ENCODE measurements around the gene HTRA2.

HTRA2 gene

DNA sequence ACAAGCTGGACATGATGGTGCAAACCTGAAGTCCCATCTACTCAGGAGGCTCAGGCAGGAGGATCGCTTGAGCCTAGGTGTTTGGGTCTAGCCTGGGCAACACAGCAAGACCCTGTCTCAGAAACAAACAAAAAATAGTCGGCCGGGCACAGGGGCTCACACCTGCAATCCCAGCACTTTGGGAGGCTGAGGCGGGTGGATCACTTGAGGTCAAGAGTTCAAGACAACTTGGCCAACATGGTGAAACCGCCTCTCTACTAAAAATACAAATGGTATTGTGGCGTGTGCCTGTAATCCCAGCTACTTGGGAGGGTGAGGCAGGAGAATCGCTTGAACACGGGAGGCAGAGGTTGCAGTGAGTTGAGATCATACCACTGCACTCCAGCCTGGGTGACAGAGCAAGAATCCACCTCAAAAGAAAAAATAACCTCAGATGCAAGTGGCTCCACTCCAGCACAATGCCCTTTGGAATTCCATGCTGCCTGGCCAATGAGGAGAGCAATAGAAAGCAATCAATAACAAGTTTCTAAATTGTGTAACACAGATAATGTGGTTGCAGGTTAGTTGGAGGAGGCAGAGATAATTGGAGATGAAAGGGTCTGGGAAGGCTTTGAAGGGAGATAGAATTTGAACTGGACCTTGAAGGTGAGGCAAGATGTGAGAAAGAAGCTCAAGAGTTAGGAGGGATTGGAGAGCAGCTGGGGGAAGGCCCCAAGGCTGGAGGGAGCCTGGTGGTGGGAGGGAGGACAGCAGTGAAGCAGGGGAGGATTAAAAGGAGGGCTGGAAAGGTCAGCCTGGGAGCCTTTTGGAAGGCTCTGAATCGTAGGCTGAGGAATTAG is 40.9 kb upstream of the HTRA2 start:
- no peak overlapping the region for H3K4me3 ChIP-seq (ENCODE audit: low read depth, low read length, poor library complexity, severe bottlenecking)
- no peaks in the 10 kb centered on the region for H4K20me1 ChIP-seq (ENCODE audit: insufficient read depth, low read length)
- no peaks in the 10 kb centered on the region for H3F3A ChIP-seq (ENCODE audit: insufficient read depth, low read length)
- no peak overlapping the region for H2AFZ ChIP-seq (ENCODE audit: low read length)
- peaks cover 4% of the 10 kb centered on the region for H3K4me1 ChIP-seq (ENCODE audit: insufficient read depth, low read length, severe bottlenecking)
- no peaks in the 10 kb centered on the region for H3K9me2 ChIP-seq (ENCODE audit: low read depth, low read length)
- H3K36me3 ChIP-seq (ENCODE audit: insufficient read depth, low read length): peaks cover 45% of the 10 kb centered on the region
- no peak overlapping the region for H3K4me2 ChIP-seq (ENCODE audit: low read length)
- no peaks in the 10 kb centered on the region for H3K9me3 ChIP-seq (ENCODE audit: low read length)
- no peaks in the 10 kb centered on the region for H3K79me2 ChIP-seq (ENCODE audit: insufficient read depth, low read length)
- H3K27ac ChIP-seq (ENCODE audit: low read depth, low read length, poor library complexity, severe bottlenecking): no peak overlapping the region
- no peak overlapping the region for H3K9ac ChIP-seq (ENCODE audit: low read length)
- TF ChIP-seq, protein P1, sequence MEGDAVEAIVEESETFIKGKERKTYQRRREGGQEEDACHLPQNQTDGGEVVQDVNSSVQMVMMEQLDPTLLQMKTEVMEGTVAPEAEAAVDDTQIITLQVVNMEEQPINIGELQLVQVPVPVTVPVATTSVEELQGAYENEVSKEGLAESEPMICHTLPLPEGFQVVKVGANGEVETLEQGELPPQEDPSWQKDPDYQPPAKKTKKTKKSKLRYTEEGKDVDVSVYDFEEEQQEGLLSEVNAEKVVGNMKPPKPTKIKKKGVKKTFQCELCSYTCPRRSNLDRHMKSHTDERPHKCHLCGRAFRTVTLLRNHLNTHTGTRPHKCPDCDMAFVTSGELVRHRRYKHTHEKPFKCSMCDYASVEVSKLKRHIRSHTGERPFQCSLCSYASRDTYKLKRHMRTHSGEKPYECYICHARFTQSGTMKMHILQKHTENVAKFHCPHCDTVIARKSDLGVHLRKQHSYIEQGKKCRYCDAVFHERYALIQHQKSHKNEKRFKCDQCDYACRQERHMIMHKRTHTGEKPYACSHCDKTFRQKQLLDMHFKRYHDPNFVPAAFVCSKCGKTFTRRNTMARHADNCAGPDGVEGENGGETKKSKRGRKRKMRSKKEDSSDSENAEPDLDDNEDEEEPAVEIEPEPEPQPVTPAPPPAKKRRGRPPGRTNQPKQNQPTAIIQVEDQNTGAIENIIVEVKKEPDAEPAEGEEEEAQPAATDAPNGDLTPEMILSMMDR (IDR thresholded peaks at IDR 0.05; ENCODE audit: low read length): no peak
- no peak for TF ChIP-seq EZH2 (IDR thresholded peaks at IDR 0.05; ENCODE audit: borderline replicate concordance, low read length)
- no peaks in the 10 kb centered on the region for H3K27me3 ChIP-seq (ENCODE audit: insufficient read depth, low read length)

DNA sequence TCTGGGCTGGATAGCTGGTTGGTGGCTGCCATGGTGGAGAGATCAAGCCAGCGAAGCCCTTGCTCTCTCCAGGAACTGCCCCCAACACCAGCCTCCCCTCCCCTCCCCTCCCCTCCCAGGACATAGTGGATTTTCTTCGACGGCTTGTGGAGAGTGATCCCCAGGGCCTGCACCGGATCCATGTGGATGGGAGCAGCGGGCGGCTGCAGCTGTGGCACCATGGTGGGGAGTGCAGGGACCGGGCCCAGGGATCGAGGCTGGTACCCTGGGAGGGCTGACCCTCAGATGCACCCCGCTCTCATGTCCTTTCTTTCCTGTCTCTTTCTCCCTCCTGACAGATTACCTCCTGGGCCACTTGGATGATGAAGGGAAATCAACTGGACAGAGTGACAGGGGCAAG is 39.8 kb upstream of the HTRA2 start:
- no peaks in the 10 kb centered on the region for H3K27me3 ChIP-seq (ENCODE audit: insufficient read depth, low read length)
- H3K4me3 ChIP-seq (ENCODE audit: low read depth, low read length, poor library complexity, severe bottlenecking): no peak overlapping the region
- no peak overlapping the region for H2AFZ ChIP-seq (ENCODE audit: low read length)
- H3K4me2 ChIP-seq (ENCODE audit: low read length): no peak overlapping the region
- H3K27ac ChIP-seq (ENCODE audit: low read depth, low read length, poor library complexity, severe bottlenecking): no peak overlapping the region
- TF ChIP-seq, protein P1 (IDR thresholded peaks at IDR 0.05; ENCODE audit: low read length): no peak
- no peak for TF ChIP-seq EZH2 (IDR thresholded peaks at IDR 0.05; ENCODE audit: borderline replicate concordance, low read length)
- H3K9me2 ChIP-seq (ENCODE audit: low read depth, low read length): no peaks in the 10 kb centered on the region
- H3K9ac ChIP-seq (ENCODE audit: low read length): no peak overlapping the region
- no peaks in the 10 kb centered on the region for H3K9me3 ChIP-seq (ENCODE audit: low read length)
- H4K20me1 ChIP-seq (ENCODE audit: insufficient read depth, low read length): no peaks in the 10 kb centered on the region
- H3K79me2 ChIP-seq (ENCODE audit: insufficient read depth, low read length): no peaks in the 10 kb centered on the region
- H3K4me1 ChIP-seq (ENCODE audit: insufficient read depth, low read length, severe bottlenecking): no peaks in the 10 kb centered on the region
- no peaks in the 10 kb centered on the region for H3F3A ChIP-seq (ENCODE audit: insufficient read depth, low read length)
- H3K36me3 ChIP-seq (ENCODE audit: insufficient read depth, low read length): peaks cover 46% of the 10 kb centered on the region

DNA sequence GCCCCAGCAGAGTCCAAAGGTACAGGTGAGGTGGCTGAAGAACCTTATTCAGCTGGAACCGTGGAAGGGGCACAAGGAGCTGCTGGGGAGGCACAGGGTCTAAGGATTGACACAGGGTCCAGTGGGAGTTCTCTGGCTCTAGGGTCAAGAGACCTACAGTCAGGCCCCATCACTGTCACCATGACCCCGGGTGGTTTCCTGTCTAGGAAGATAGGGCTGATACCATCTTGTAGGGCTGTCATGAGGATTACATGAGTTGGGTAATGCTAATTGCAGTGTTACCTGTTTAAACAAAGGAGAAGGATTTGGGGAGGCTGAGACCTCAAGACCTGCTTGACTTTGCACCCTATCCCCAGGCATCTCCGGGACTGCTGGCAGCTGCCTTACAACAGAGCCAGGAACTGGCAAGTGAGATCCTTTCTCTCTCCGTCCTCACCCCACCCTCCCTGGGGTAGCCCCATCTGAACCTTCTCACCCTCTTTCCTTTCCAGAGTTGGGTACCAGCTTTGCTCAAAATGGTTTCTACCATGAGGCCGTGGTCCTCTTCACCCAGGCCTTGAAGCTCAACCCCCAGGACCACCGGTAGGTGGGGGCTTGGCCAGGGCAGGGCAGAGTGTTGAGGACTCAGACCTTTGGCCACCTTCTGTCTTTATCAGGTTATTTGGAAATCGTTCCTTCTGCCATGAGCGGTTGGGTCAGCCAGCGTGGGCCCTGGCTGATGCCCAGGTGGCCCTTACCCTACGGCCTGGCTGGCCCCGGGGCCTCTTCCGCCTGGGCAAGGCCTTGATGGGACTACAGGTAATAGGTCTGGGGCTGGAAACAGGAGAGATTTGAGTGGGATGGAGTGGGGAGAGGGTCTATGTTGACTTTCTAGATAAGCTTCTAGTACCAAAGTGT is 37.8 kb upstream of the HTRA2 start:
- H3F3A ChIP-seq (ENCODE audit: insufficient read depth, low read length): no peaks in the 10 kb centered on the region

More for the DNA sequence above, 37.8 kb upstream of the HTRA2 start:
- Histone ChIP-seq H3K4me1 (ENCODE audit: insufficient read depth, low read length, severe bottlenecking) (no peaks in the 10 kb centered on the region), H3K4me2 (ENCODE audit: low read length) (no peak overlapping the region), H3K9ac (ENCODE audit: low read length) (no peak overlapping the region), H3K27me3 (ENCODE audit: insufficient read depth, low read length) (no peaks in the 10 kb centered on the region), H3K4me3 (ENCODE audit: low read depth, low read length, poor library complexity, severe bottlenecking) (no peak overlapping the region), H3K27ac (ENCODE audit: low read depth, low read length, poor library complexity, severe bottlenecking) (no peak overlapping the region), H3K9me2 (ENCODE audit: low read depth, low read length) (no peaks in the 10 kb centered on the region), H2AFZ (ENCODE audit: low read length) (no peak overlapping the region), H4K20me1 (ENCODE audit: insufficient read depth, low read length) (no peaks in the 10 kb centered on the region), H3K36me3 (ENCODE audit: insufficient read depth, low read length) (peaks cover 40% of the 10 kb centered on the region), H3K79me2 (ENCODE audit: insufficient read depth, low read length) (no peaks in the 10 kb centered on the region), H3K9me3 (ENCODE audit: low read length) (no peaks in the 10 kb centered on the region)
- TF ChIP-seq, protein P1 (IDR thresholded peaks at IDR 0.05; ENCODE audit: low read length): no peak
- TF ChIP-seq EZH2 (IDR thresholded peaks at IDR 0.05; ENCODE audit: borderline replicate concordance, low read length): no peak

Measured in OCI-LY1 (cell line).